ENCODE data around the gene TANK.
A peak's percentile ranks its signal among the peaks of the same experiment; 100 is the strongest.

Gene TANK

DNA sequence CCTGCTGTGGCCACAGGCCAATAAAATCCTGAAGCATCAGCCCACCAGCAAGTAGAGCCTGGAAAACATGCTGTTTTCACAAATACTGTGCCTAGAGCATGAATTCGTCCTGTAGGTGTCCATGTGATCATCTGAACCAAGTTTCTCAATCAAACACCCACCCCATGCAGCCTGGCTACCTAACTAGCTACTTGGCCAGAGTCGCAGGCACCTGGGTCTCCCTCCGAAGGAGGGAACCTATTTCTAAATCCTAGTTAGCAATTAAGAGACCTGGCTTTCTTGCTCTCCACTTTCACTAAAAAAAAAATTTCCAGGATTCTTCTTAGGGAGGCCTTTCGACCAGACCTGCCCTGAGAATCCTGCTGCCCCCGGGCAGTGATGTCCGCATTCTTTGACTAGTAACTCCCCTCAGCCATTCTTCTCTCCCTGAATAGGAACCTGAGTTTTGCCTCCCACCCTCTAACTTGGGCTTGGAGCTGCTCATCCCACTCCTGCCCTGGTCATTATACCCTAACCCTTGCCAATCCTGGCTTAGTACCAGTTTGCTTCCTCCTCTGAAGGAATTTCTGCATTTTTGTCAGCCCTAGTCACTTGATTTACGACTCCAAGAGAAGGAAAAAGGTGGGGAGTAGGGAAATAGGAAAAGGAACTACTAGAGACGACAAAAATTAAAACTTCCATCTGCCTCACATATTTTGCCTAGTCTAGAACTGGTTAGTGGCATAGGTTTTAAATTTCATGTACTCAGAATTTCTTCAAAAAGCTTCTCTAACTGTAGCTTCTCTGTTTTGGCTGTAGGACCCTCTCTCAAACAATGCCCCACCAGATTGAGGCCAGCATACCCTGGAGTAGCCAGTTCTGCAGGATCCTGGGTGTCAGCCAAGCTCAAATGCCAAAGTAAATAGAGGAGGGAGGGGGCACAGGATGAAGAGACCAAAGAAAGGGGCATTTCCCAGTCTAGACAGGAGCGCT, 25.4 kb upstream of the TANK start:
- peak; percentile 4 for DNase-seq (ENCODE audit: low spot score)

DNA sequence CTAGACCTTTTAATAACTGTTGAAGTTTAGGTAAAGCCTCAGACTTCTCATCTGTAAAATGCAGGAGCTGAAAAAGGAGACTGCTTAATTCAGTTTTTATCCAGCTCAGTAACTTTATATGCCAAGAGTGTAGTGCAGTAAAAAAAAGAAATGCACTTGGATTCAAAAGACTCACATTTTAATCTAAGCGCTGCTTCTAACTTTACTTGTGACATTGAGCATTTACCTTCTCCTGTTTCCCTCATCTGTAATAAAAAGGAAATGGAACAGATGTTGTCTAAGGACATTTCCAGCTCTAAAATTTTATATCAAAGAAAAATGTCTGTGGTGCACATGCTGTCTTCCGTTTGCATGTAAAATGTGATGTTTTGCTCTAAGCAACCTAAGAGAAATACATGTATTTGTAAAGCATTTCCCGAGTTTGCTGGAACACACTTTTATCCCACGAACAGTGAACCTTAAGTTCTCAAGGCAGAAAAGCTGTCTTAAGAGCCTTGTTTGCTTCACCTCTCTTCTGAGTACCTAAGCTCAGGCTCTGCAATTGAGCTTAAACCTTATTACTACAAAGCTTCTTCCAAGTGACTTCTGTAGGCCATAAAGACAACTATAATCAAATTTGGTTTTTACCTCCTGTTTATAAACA, 24.2 kb upstream of the TANK start:
- no peak for DNase-seq (ENCODE audit: low spot score)

DNA sequence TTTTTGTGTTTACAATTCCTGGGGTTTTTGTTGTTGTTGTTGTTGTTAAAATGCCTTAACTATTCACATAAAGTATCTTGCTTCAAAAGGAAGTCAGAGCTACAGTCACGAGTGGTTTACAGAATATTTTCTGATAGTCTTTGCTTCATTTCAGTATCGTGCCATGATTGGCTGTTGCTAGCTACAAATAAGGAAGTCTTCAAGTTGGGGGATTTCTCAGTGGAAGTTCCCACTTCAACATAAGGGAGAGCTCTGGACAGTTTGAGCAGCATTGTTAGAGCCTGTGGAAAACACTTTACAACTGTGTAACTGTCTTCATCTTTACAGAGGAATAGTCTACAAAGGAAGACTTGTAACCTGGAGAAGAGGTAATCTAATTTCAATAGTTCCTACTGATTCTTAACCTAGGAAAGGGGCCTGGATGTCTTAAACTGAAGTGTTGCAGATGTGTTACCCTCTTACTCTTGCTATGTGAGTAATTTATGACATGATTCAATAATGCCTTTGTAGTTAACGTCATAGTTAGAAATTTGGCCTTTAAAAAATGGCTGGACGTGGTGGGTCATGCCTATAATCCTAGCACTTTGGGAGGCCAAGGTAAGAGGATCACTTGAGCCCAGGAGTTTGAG, 23.4 kb upstream of the TANK start:
- no peak for DNase-seq (ENCODE audit: low spot score)

DNA sequence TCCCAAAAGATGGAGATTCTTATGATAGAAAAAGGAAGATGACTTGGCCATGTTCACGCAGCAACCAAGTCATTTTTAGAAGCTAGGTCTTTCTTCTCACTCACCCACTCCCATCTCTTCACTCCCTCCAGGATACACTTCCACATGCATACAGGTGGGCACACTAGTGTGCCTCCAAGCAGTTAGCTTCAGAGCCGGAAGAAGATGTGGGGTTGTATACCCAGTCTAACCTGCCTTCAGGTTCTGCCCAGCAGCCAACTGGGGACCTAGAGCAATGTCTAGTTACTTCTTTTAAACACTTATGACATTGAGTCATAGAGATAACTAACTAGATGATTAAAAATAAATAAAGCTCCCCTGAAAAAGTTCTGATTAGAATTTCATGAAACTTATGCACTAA, 21.8 kb upstream of the TANK start:
- no peak for DNase-seq (ENCODE audit: low spot score)

DNA sequence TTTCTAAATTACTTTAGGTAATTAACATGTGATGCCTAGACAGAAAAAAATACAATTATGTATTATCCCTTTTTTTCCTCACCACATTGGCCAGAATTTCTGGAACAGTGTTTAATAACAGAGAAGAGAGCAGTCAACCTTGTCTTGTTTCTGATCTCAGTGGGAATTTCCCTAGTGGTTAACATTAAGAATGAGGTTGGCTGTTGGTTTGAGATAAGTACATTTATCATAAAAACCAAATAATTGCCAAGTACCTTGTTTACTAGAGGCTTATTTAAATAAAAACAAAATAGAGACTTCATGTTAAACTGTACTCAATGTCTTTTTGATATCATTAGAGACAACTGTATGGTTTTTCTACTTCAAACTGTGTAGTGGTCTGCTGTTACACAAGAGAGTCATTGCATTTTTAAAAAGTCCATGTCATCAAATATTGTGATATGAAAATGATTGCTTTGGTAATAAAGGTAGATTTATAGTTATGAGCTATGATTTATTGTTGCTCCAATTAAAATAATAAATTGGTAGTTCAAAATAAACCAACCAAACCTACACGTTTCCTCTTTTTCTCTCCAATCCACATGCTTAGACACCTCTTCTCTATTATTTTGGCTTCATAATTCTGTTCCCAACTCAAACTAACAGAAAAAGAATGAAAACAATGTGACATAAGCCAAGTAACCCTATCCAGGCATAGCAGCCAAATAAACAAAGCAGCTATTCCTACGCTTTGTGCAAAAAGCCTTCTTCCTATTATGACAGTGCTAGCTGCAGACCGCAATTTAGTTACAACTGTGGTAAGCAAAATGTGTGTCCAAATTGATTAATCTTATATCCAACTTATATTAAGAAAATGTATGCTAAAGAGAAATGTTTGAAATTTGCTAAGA, 20.9 kb upstream of the TANK start:
- DNase-seq (ENCODE audit: low spot score): peak; percentile 19

DNA sequence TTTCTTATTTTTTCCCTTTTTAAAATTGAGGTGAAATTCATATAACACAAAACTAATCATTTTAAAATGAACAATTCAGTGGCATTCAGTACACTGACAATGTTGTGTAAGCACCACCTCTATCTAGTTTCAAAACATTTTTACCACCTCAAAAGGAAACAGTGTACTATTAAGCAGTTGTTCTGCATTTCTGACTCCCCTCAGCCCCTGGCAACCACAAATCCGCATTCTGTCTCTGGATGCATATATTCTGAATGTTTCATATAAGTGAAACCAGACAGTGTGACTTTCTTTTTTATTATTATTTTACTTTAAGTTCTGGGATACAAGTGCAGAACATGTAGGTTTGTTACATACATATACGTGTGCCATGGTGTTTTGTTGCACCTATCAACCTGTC, 19.2 kb upstream of the TANK start:
- no peak for DNase-seq (ENCODE audit: low spot score)

DNA sequence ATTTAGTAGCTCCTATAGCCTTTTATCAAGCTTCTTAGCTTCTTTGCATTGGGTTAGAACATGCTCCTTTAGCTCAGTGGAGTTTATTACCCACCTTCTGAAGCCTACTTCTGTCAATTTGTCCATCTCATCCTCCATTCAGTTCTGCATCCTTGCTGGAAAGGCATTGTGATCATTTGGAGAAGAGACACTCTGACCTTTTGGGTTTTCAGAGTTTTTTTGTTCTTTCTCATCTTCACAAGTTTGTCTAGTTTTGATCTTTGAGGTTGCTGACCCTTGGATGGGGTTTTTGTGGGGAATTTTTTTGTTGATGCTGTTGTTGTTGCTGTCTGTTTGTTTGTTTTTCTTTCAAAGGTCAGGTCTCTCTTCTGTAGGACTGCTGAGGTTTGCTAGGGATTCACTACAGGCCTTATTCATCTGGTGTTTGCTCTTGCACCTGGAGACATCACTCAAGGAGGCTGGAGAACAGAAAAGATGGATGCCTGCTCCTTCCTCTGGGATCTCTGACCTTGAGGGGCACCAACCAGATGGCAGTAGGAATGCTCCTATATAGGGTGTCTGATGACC, 13.9 kb upstream of the TANK start:
- DNase-seq (ENCODE audit: low spot score): no peak

DNA sequence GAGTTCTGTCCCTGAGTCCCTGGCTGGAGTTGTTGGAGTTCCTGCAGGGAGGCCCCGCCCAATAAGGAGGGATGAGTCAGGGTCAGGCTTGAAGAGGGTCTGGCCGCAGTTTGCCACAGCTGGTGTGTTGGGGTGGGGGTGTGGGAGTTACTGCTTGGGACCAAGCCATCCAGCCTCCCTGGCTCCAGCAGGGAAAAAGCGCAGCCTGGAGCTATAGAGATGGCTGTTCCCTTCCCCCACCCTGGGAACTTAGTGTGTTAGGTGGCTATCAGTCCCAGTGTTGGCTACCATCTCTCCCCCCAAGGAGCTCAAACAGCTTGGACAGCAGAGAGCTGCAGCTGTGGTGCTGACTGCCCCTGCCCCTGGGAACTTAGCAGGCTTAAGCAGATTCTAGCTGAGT, 13.2 kb upstream of the TANK start:
- DNase-seq (ENCODE audit: low spot score): no peak

DNA sequence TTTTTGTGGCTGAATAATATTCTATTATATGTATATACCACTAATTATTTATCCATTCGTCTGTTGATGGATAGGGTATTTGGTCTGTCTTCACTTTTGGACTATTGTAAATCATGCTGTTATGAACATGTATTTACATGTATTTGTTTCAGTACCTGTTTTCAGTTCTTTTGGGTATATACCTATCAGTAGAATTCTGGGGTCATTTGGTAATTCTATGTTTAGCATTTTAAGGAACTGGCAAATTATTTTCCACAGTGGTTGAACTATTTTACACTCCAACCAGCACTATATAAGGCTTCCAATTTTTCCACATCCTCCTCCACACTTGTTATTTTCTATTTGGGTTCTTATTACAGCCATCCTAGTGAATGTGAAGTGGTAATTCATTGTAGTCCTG, 12.4 kb upstream of the TANK start:
- no peak for DNase-seq (ENCODE audit: low spot score)

DNA sequence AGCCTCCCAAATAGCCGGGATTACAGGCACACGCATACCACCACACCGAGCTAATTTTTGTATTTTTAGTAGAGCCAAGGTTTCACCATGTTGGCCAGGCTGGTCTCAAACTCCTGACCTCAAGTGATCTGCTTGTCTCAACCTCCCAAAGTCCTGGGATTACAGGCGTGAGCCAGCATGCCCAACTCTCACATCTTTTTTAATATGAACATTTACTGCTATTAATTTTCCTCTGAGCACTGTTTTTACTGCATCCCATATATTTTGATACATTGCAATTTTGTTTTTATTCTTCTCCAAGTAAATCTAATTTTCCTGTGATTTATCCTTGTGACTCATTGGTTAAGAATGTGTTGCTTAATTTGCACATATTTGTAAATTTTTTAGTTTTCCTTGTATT, 9.5 kb upstream of the TANK start:
- no peak for DNase-seq (ENCODE audit: low spot score)

DNA sequence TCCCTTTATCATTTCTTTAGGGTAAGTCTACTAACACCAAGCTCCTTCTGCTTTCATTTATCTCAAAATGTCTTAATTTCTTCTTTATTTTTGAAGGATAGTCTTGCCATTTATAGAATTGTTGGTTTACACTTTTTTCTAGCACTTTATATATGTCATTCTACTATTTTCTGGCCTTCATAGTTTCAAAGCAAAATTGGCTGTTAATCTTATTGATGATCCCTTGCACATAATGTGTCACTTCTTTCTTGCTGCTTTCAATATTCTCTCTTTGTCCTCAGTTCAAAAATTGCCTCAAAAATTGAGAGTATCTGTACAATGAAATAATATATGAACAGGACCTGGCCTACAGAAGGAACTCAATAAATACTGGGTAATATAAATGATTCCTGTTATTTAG, 7.9 kb upstream of the TANK start:
- DNase-seq (ENCODE audit: low spot score): no peak

DNA sequence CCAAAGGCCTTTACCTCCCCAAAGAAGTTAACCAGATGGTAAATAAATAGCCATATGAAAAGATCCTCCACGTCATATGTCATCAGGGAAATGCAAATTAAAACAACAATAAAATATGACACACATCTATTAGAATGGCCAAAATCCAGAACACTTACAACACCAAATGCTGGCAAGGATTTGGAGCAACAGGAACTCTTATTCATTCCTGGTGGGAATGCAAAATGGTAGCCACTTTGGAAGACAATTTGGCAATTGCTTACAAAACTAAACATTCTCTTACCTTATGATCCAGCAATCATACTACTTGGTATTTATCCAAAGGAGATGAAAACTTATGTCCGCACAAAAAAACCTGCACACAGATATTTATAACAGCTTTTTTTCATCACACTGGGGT, 1.3 kb upstream of the TANK start:
- no peak for DNase-seq (ENCODE audit: low spot score)

DNA sequence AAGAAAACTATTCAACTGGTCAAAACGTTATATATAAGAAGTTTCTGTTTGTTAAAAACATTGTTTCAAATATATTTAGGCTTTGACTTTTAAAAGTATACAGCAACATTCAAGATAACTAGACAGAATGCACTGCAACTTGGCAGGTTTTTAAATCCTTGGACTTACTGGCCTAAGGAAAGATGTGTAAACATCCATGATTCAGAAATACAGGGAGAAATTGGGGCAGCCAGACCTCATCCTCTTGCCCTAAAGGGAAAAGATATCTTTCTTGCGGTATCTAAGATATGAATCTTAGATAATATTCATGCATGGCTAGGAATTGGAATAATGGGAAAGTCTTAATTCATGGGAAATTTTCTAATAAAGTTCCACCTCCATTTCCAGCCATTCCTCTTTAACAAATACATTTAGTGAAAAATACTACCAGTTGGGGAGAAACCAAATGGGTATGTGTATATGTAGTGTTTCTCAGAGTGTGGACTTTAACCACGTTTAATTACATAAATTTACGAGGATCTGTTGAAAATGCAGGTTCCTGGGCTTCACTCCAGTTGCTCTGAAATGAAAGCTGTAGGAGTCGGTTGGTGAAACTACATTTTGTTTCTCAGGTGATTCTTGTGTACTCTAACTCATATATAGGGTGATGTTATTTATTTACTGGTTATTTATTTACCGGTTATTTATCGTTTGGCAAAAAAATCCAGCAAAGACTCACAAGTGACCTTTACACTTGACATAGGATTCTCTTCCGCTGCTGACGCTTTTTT, 587 bp upstream of the TANK start:
- DNase-seq (ENCODE audit: low spot score): no peak

DNA sequence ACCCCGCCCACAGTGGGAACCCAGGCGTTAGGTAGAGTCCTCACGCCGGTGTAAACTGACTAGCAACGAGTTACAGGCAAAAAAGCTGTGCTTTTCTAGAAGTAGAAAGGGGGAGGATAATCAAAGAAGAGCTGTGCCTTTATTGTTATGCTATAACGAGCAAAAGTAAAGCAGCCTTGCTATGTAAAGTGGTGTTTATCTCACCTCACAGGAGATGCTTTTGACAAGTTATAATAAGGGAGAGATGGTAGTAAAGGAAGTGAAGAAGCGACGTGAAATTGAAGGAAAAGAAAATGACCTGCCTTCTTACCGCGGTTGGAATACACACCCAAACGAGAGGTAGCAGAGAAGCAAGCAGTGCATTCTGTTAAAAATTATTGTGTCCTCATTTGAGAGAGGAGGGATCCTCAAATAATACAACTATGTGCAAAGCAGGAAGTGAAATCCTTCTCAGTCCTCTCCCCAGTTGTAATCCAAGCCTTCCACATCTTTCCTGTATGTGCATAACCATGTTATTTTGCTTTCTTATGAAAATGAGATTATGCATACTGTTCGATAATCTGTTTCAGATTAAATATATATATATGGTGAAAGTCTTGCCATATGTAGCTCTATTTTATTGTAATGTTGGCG, 962 bp downstream of the TANK start:
- no peak for DNase-seq (ENCODE audit: low spot score)

DNA sequence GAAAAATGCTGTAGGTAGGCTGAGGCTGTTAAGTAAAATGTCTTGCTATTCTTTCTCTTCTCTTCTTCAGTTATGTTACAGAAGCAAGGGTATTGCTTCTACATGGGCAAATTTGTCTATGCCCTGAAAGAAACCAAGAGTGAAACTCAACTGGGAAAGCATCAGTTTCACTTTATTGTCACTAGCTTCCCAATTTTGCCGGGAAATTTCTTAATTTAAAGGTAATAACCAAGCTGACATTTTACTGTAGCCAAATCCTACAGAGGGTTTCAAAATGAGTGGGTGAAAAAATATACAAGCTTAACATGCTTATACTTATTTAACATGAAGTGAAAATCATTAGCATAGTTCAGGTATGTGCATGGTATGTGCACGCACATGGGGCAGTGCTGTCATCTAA, 3.2 kb downstream of the TANK start:
- DNase-seq (ENCODE audit: low spot score): no peak

DNA sequence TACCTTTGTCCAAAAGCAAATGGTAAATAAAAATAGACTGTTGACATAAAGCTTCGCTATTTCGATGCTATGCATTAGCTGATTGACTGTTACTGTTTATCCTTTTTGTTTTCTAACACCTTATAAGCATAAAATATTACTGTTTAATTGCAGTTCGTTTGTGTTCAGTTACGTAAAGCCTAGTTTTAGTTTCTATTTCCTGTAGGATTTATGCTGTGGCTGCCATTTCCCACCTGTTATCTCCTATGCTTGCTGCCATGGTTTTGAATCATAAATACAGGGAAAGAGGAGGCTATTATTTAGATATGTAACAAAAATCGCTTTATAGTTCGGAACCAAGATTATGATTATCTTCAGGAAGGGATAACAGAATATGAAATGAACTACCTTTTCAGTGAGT, 3.9 kb downstream of the TANK start:
- DNase-seq (ENCODE audit: low spot score): no peak

DNA sequence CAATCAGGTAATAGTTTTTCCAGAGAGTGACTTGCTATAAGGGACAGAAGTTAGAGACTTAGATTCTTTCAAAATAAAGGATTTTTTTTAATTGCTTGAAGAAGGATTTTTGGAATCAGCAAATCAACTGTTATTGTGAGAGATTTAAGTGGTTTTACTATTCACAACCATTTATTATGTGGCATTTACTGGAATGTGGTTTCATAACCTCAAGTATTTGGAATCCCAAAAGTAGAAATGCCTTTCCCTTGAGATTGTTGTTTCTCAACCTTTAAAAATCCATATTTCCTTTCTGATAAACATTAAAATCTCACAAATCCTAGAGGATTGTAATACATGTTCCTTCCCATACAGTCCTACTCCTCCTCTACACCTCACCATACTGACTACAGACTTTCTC, 5.0 kb downstream of the TANK start:
- DNase-seq (ENCODE audit: low spot score): peak; percentile 18

DNA sequence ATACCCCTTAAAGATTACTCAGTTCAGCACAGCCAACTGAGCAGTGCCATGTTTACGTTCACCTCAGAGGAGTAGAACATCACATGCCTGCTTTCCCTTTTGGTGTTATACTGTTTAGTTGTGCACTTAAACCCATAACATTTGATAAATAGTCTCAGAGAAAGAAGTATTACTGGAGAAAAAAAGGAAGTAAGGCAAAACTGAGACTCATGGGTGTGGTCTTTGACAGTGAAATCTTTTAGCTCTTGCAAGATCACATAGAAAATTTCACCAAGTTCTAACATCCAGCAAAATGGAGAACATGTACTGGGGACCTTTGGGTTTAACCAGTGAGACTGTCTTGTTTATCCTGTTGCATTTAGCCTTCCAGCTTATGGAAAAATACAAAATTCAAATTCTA, 5.6 kb downstream of the TANK start:
- DNase-seq (ENCODE audit: low spot score): no peak

DNA sequence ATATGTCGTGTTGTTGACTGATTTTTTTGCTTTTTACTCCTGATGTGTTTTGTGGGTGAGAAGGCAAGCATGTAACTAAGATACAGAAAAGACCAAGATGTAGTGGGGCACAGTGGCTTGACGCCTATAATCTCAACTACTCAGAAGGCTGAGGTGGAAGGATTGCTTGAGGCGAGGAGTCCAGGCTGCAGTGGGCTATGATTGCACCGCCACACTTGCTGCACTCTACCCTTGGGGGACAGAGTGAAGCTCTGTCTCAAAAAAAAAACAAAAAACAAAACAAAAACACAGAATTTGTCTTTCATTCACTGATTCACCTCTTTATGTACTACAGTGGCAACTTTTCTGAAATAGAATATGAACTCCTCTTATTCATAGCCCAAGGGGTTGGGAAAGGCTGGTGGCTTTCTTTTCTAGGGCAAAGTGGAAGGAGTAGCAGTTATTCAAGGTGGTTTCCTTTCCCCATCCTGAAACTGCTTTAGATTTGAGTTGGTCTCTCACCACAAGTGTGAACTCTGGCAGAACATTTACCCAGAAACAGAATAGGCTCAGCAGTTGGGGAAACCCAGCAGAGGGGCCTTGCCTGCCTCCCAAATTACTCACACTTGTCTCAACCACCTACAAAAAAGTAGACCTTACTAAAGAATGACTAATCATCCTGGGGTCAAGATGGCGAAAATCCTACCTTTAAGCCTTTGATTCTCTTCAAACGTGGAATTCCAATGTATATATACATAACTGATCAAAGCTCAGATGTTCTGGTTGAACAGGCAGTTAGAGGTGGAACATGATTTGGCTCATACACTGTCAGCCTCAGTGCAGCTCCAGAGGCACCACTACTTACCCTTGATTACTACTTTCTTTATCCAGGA, 6.5 kb downstream of the TANK start:
- DNase-seq (ENCODE audit: low spot score): no peak

DNA sequence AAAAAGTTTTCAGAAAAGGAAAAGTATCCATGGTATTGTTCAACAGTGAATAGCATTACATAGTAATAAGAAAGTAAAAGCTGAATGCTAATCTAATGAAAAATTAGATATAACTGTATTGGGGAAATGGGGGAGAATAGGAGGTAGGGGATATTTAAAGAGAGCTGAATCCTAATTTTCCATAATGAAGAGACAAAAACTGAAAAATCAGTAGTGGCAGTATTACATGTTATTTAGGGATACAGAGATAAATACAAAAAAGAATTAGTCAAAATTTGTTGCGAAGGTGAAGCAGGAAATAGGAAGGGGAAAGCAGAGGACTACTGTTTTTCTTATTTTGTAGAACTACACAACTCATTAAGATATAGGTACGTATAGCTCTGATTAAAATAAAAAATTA, 9.1 kb downstream of the TANK start:
- DNase-seq (ENCODE audit: low spot score): no peak

Measured in hepatic stellate cell (primary cell).